ENCODE results near the gene KRTCAP2. TPM values are rescaled to one million over a fixed set of nuclear protein-coding genes. Genes with fewer than 3 reads are reported as not detected.

Gene KRTCAP2
- total and polyA plus RNA-seq, 9 donors, result 70.4 to 89.5 (median 87.3) TPM

DNA sequence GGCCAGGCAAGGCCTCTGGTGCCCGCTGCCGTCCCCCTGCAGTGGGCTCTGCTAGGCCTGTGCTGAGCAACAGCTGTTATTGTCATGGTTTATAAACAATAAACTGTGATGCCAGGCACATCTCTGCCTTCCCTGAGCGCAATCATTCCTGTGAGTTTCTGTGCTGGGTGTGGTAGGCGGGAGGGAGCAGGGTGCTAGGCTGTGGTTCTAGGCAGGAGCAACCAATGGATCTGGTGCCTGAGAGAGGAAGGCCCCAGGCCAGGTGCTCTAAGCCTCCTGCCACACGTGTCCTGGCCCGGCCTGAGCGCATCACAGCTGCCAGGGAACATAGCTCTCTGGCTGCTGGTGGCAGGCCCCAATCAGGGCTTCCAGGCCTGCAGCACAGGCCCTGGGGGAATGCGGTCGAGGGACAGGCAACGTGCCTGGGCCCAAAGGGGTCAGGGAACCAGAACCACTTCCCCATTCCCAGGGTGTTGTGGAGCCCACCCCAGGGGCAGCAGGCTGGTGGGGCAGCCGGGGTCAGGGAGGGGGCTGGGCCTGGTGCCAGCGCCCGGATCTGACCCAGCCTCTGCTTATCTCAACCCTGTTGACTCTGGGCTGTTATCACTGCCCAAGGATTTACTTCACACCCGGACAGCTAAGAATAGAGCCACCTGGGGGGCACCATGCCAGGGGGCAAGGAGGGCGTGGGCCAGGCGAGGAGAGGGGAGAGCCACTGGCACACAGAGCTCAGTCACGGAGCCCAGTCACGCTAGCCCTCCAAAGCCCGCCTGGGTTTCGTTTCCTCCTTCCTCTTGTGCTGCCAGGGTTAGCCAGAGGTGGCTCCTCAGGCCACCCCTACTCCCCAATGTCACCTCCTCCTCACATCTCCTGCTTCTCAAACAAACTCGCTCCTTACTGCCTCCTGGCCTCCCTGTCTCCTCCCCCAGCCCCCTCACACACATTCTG lies 12.0 kb upstream of the KRTCAP2 start:
- Histone ChIP-seq H3K9me3 (replicated peaks; ENCODE audit: control insufficient read depth, low read depth, low read length) (no peaks in the 10 kb centered on the region), H3K4me1 (ENCODE audit: control insufficient read depth, insufficient read depth, low read length) (peaks cover 28% of the 10 kb centered on the region), H3K27me3 (ENCODE audit: control insufficient read depth, insufficient read depth, low read length) (no peaks in the 10 kb centered on the region), H3K36me3 (ENCODE audit: control insufficient read depth, insufficient read depth, low read length) (no peaks in the 10 kb centered on the region), H3K4me3 (ENCODE audit: low read length) (no peak overlapping the region), H3K27ac (ENCODE audit: low read length) (peak overlapping the region; percentile 93)
- WGBS (ENCODE audit: insufficient coverage), result 61% methylated on average over 20 of the region's 21 CpGs
- DNase-seq, result peak; percentile 68

DNA sequence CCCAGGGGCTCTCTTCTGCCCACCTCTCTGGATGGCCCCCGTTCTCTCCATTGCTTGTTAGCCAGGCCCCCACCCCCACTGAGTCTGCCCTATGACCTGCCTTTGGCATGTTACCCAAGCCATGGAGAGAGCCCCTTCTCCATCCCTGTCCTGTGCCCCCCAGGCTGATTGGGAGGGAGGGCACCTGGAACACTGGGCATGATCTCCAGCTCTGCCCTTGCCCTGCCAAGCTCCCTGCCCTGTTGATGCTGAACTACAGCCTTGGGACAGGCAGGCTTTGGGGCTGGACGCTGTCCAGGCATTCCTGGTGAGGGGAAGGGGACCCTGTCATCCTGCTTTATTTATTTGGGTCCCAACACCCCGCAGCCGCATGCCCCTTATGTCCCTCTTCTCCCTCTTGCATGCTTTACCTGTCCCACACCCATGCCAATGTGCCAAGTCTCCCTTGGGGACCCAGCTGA lies 11.3 kb upstream of the KRTCAP2 start:
- no peak for DNase-seq
- no peaks in the 10 kb centered on the region for H3K36me3 ChIP-seq (ENCODE audit: control insufficient read depth, insufficient read depth, low read length)
- no peaks in the 10 kb centered on the region for H3K27me3 ChIP-seq (ENCODE audit: control insufficient read depth, insufficient read depth, low read length)
- H3K4me3 ChIP-seq (ENCODE audit: low read length), result no peak overlapping the region
- H3K4me1 ChIP-seq (ENCODE audit: control insufficient read depth, insufficient read depth, low read length), result peaks cover 28% of the 10 kb centered on the region
- H3K27ac ChIP-seq (ENCODE audit: low read length), result peak overlapping the region; percentile 93
- WGBS (ENCODE audit: insufficient coverage), result 79% methylated on average over 2 of the region's 4 CpGs
- no peaks in the 10 kb centered on the region for H3K9me3 ChIP-seq (replicated peaks; ENCODE audit: control insufficient read depth, low read depth, low read length)

DNA sequence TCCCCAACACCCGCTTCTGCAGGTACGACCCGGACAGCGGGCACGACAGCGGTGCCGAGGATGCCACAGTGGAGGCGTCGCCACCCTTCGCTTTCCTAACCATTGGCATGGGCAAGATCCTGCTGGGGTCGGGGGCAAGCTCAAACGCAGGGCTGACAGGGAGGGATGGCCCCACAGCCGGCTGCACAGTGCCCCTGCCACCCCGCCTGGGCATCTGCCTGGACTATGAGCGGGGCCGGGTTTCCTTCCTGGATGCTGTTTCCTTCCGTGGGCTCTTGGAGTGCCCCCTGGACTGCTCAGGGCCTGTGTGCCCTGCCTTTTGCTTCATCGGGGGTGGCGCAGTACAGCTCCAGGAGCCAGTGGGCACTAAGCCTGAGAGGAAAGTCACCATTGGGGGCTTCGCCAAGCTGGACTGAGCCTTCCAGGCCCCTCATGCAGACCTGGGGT lies 10.7 kb upstream of the KRTCAP2 start:
- WGBS (ENCODE audit: insufficient coverage), result 93% methylated on average over 20 of the region's 20 CpGs
- Histone ChIP-seq H3K27ac (ENCODE audit: low read length) (peak overlapping the region; percentile 93), H3K36me3 (ENCODE audit: control insufficient read depth, insufficient read depth, low read length) (no peaks in the 10 kb centered on the region), H3K9me3 (replicated peaks; ENCODE audit: control insufficient read depth, low read depth, low read length) (no peaks in the 10 kb centered on the region), H3K4me3 (ENCODE audit: low read length) (no peak overlapping the region), H3K27me3 (ENCODE audit: control insufficient read depth, insufficient read depth, low read length) (no peaks in the 10 kb centered on the region), H3K4me1 (ENCODE audit: control insufficient read depth, insufficient read depth, low read length) (peaks cover 28% of the 10 kb centered on the region)
- DNase-seq, result peak; percentile 13

DNA sequence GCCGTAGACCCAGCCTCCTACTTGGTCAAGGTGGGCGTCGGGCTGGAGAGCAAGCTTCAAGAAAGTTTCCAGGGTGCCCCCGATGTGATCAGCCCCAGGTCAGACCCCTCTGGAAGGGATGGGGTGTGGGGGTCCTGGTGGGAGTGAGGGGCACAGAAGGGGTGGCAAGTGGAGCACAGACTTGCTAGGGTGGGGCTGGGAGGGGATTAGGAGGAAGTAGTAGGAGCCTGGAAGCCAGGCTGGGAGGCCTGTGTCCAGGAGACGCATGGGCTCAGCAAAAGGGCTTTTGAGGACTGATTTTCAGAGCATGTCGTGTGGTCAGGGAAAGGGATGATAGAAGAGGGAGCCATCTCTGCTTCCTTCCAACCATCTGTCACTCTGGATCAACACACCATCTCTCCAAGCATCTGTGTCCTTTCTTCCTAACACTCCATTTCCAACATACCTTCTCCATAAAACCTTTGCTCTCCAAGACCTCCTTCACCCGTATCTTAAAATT lies 9.0 kb upstream of the KRTCAP2 start:
- Histone ChIP-seq H3K36me3 (ENCODE audit: control insufficient read depth, insufficient read depth, low read length) (no peaks in the 10 kb centered on the region), H3K27ac (ENCODE audit: low read length) (no peak overlapping the region), H3K9me3 (replicated peaks; ENCODE audit: control insufficient read depth, low read depth, low read length) (no peaks in the 10 kb centered on the region), H3K4me1 (ENCODE audit: control insufficient read depth, insufficient read depth, low read length) (peaks cover 28% of the 10 kb centered on the region), H3K4me3 (ENCODE audit: low read length) (no peak overlapping the region), H3K27me3 (ENCODE audit: control insufficient read depth, insufficient read depth, low read length) (no peaks in the 10 kb centered on the region)
- 89% methylated on average over 5 of the region's 7 CpGs for WGBS (ENCODE audit: insufficient coverage)
- DNase-seq, result peak; percentile 4

DNA sequence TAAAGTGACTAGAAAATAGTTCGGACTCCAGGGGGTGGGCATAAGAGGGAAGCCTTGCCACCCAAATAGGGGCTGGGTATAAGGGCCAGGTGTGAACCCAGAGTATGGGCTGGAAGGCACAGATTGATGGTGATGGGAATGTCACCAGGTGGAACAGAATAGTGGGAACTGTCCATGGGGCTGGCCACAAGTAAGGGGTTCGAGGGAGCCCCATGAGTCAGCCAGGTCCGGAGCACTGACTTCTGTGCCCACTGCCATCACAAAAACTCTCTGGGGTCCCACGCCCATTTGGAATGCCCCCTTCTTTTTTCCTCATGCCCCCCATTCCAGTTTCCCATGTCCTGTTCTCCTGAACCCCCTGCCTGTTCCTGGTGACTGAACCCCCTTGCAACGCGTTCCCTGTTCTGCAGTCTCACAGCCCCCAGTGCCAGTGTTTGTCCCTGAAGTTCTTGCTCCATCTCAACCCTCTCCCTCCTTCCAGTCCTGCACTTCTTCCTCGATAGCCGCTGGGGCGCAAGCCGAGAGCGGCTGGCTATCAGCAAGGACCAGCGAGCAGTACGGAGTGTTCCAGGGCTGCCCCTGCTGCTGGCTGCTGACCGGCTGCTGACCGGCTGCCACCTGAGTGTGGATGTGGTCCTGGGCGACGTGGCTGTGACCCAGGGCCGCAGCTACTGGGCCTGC lies 8.4 kb upstream of the KRTCAP2 start:
- Histone ChIP-seq H3K27me3 (ENCODE audit: control insufficient read depth, insufficient read depth, low read length) (no peaks in the 10 kb centered on the region), H3K9me3 (replicated peaks; ENCODE audit: control insufficient read depth, low read depth, low read length) (no peaks in the 10 kb centered on the region), H3K36me3 (ENCODE audit: control insufficient read depth, insufficient read depth, low read length) (no peaks in the 10 kb centered on the region), H3K27ac (ENCODE audit: low read length) (no peak overlapping the region), H3K4me1 (ENCODE audit: control insufficient read depth, insufficient read depth, low read length) (peaks cover 32% of the 10 kb centered on the region), H3K4me3 (ENCODE audit: low read length) (no peak overlapping the region)
- WGBS (ENCODE audit: insufficient coverage), result 92% methylated on average over 11 of the region's 18 CpGs
- DNase-seq, result no peak

DNA sequence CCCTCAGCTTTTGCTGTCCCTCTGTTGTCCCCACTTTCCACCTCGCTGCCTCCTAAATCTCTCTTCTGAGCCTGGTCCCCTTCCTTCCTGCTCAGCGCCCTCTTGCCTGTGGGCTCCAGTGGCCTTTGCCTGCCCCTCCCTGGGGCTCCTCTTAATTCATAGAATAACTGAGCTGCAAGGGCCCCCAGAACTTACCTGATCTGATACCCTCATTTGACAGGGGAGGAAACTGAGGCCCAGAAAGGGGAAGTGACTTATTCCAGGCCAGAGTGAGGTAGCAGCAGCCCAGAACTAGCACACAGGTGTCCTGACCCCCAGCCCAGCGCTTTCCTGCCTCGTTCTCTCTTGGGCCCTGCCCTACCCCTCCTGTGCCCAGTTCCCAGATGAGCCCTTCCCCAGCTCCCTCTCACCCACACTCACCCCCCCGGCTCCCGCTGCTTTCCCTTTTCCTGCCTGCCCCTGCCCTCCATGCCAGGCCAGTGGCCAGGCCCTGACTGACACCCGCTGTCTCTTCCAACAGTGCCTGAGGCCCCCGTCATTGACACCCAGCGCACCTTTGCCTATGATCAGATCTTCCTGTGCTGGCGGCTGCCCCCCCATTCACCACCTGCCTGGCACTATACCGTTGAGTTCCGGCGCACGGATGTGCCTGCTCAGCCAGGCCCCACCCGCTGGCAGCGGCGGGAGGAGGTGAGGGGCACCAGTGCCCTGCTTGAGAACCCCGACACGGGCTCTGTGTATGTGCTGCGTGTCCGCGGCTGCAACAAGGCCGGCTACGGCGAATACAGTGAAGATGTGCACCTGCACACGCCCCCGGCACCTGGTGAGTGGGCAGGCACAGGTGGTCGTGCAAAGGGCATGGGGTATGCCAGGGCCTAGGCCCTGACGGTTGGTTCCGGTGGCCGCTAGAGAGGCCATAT lies 6.3 kb upstream of the KRTCAP2 start:
- Histone ChIP-seq H3K4me1 (ENCODE audit: control insufficient read depth, insufficient read depth, low read length) (peaks cover 15% of the 10 kb centered on the region), H3K9me3 (replicated peaks; ENCODE audit: control insufficient read depth, low read depth, low read length) (no peaks in the 10 kb centered on the region), H3K27me3 (ENCODE audit: control insufficient read depth, insufficient read depth, low read length) (peaks cover 11% of the 10 kb centered on the region), H3K27ac (ENCODE audit: low read length) (no peak overlapping the region), H3K4me3 (ENCODE audit: low read length) (no peak overlapping the region), H3K36me3 (ENCODE audit: control insufficient read depth, insufficient read depth, low read length) (no peaks in the 10 kb centered on the region)
- peak; percentile 8 for DNase-seq
- WGBS (ENCODE audit: insufficient coverage), result 93% methylated on average over 30 of the region's 31 CpGs

DNA sequence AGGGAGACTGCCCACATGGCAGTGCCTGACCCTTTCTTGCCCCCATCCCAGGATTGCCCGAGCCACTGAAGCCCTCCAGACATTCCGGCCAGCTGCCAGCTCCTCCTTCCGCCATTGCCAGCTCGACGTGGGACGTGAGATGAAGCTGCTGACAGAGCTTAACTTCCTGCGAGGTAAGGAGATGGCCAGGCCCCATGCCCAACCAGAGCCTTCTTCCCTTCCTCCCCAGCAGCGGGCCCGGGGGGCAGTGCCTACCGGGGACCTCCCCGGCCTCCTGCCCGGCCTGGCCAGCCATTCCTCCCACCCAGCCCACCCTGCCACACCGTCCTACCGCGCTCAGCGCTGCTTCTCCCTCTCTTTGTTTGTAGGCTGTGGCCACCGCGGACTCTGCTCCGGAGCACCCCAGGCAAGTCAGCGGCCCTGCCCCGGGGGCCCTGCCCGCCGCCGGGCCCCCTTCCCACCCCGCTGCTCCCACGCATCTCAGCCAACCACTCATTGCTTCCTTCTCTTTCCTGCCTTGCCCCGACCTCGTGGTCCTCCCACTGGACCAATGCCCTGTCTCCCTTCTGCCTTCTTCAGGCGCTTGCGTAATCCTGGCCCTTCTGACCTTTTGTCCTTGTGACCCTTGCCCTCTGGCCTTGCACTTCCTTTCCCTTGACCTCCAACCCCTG lies 5.5 kb upstream of the KRTCAP2 start:
- Histone ChIP-seq H3K27ac (ENCODE audit: low read length) (no peak overlapping the region), H3K4me1 (ENCODE audit: control insufficient read depth, insufficient read depth, low read length) (peaks cover 15% of the 10 kb centered on the region), H3K27me3 (ENCODE audit: control insufficient read depth, insufficient read depth, low read length) (peaks cover 19% of the 10 kb centered on the region), H3K9me3 (replicated peaks; ENCODE audit: control insufficient read depth, low read depth, low read length) (no peaks in the 10 kb centered on the region), H3K36me3 (ENCODE audit: control insufficient read depth, insufficient read depth, low read length) (no peaks in the 10 kb centered on the region), H3K4me3 (ENCODE audit: low read length) (no peak overlapping the region)
- WGBS (ENCODE audit: insufficient coverage), result 87% methylated on average over 27 of the region's 30 CpGs
- peak; percentile 11 for DNase-seq

DNA sequence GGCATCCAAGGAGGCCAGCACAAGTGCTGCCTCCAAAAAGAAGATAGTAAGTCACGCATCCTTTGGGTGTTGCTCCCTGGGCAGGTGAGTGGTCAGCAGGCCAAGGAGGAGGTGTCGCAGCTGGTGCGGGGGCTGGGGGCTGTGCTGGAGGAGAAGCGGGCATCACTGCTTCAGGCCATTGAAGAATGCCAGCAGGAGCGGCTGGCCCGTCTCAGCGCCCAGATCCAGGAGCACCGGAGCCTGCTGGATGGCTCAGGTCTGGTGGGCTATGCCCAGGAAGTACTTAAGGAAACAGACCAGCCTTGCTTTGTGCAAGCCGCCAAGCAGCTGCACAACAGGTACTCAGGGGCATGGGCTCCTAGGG lies 4.8 kb upstream of the KRTCAP2 start:
- Histone ChIP-seq H3K36me3 (ENCODE audit: control insufficient read depth, insufficient read depth, low read length) (no peaks in the 10 kb centered on the region), H3K4me1 (ENCODE audit: control insufficient read depth, insufficient read depth, low read length) (peaks cover 18% of the 10 kb centered on the region), H3K27ac (ENCODE audit: low read length) (no peak overlapping the region), H3K27me3 (ENCODE audit: control insufficient read depth, insufficient read depth, low read length) (peaks cover 19% of the 10 kb centered on the region), H3K4me3 (ENCODE audit: low read length) (no peak overlapping the region), H3K9me3 (replicated peaks; ENCODE audit: control insufficient read depth, low read depth, low read length) (no peaks in the 10 kb centered on the region)
- peak; percentile 9 for DNase-seq
- 93% methylated on average over 9 of the region's 9 CpGs for WGBS (ENCODE audit: insufficient coverage)

DNA sequence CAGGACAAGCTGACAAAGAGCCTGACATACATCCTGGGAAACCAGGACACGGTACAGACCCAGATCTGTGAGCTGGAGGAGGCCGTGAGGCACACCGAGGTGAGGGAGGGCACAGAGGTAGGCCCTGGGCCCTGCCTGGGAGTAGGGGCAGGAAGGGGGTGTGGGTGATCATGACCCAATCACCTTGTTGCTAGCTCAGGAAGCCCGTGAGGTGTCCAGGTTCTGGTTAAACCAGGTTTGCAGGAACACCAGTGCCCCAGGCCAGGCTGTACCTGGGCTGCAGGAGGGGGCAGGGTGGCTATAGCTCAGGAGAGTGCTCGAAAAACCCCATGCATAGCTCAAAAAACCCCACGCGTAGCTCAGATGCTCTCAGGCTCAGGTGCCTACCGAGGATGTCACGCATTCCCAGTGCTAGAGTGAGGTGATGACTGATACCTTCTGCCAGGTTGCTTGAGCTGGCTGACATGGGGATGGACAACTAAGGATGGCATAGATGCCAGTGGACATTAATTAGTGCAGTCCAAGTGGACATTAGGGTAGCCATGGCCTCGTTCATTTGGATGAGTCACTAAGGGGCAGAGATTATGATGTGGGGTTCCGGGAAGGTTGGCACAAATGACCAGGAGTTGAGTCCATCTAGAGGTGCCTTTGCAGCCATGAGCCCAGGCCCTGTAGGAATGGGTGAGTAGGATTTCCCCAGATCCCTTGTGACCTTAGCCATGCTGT lies 4.3 kb upstream of the KRTCAP2 start:
- Histone ChIP-seq H3K27ac (ENCODE audit: low read length) (no peak overlapping the region), H3K36me3 (ENCODE audit: control insufficient read depth, insufficient read depth, low read length) (no peaks in the 10 kb centered on the region), H3K4me3 (ENCODE audit: low read length) (no peak overlapping the region), H3K27me3 (ENCODE audit: control insufficient read depth, insufficient read depth, low read length) (peaks cover 19% of the 10 kb centered on the region), H3K4me1 (ENCODE audit: control insufficient read depth, insufficient read depth, low read length) (peaks cover 21% of the 10 kb centered on the region), H3K9me3 (replicated peaks; ENCODE audit: control insufficient read depth, low read depth, low read length) (no peaks in the 10 kb centered on the region)
- DNase-seq, result peak; percentile 13
- WGBS (ENCODE audit: insufficient coverage), result 82% methylated on average over 10 of the region's 11 CpGs

Data from muscle of leg (tissue), 11 donors.